Measurements from ENCODE around the gene BACH2.

Gene BACH2

GRCh38 chr6:90198758-90199425 is 97.8 kb downstream of the BACH2 start:
- peaks cover 94% of the 10 kb centered on the region for H3K4me1 ChIP-seq (ENCODE audit: control insufficient read depth, low read length)
- H3K9me3 ChIP-seq (ENCODE audit: control insufficient read depth, insufficient read depth, low read length) = no peaks in the 10 kb centered on the region
- H3K36me3 ChIP-seq (ENCODE audit: control insufficient read depth, low read length) = peaks cover 96% of the 10 kb centered on the region
- H3K4me2 ChIP-seq (ENCODE audit: low read length) = peak overlapping the region; percentile 41
- TF ChIP-seq CTCF (IDR thresholded peaks at IDR 0.05; ENCODE audit: low read depth, low read length, poor library complexity, severe bottlenecking) = no peak
- no peak for TF ChIP-seq EZH2phosphoT487 (IDR thresholded peaks at IDR 0.05; ENCODE audit: borderline replicate concordance, low read length)
- H3K9me2 ChIP-seq (replicated peaks; ENCODE audit: control insufficient read depth, low read length) = no peaks in the 10 kb centered on the region
- peaks cover 100% of the 10 kb centered on the region for H3K79me2 ChIP-seq (ENCODE audit: control insufficient read depth, low read length)
- no peaks in the 10 kb centered on the region for H3K27me3 ChIP-seq (ENCODE audit: control insufficient read depth, low read length)
- H4K20me1 ChIP-seq (ENCODE audit: control insufficient read depth, insufficient read depth, low read depth, low read length) = peaks cover 69% of the 10 kb centered on the region
- H3K4me3 ChIP-seq (ENCODE audit: low read length) = peak overlapping the region; percentile 14; the same call in 1 of the 2 replicates
- H3F3A ChIP-seq (ENCODE audit: control insufficient read depth, insufficient read depth) = peaks cover 49% of the 10 kb centered on the region
- peak overlapping the region; percentile 14 for H3K27ac ChIP-seq (ENCODE audit: low read depth, low read length)

- no peaks in the 10 kb centered on the region for H3K9me2 ChIP-seq (replicated peaks; ENCODE audit: control insufficient read depth, low read length)
- peaks cover 97% of the 10 kb centered on the region for H3K4me1 ChIP-seq (ENCODE audit: control insufficient read depth, low read length)
- TF ChIP-seq EZH2phosphoT487 (IDR thresholded peaks at IDR 0.05; ENCODE audit: borderline replicate concordance, low read length) (no peak), CTCF (IDR thresholded peaks at IDR 0.05; ENCODE audit: low read depth, low read length, poor library complexity, severe bottlenecking) (no peak)
- peaks cover 98% of the 10 kb centered on the region for H3K36me3 ChIP-seq (ENCODE audit: control insufficient read depth, low read length)
- H3K27ac ChIP-seq (ENCODE audit: low read depth, low read length) = peak overlapping the region; percentile 14
- H3K27me3 ChIP-seq (ENCODE audit: control insufficient read depth, low read length) = no peaks in the 10 kb centered on the region
- peak overlapping the region; percentile 41 for H3K4me2 ChIP-seq (ENCODE audit: low read length)
- peaks cover 46% of the 10 kb centered on the region for H3F3A ChIP-seq (ENCODE audit: control insufficient read depth, insufficient read depth)
- H3K79me2 ChIP-seq (ENCODE audit: control insufficient read depth, low read length) = peaks cover 100% of the 10 kb centered on the region
- H4K20me1 ChIP-seq (ENCODE audit: control insufficient read depth, insufficient read depth, low read depth, low read length) = peaks cover 73% of the 10 kb centered on the region
- H3K9me3 ChIP-seq (ENCODE audit: control insufficient read depth, insufficient read depth, low read length) = no peaks in the 10 kb centered on the region
- peak overlapping the region; percentile 14; the same call in 1 of the 2 replicates for H3K4me3 ChIP-seq (ENCODE audit: low read length)
These were observed 98.7 kb downstream of the BACH2 start for GRCh38 chr6:90197854-90198496.

GRCh38 chr6:90195094-90195829 is 101.4 kb downstream of the BACH2 start:
- Histone ChIP-seq H3K79me2 (ENCODE audit: control insufficient read depth, low read length) (peaks cover 100% of the 10 kb centered on the region), H3K36me3 (ENCODE audit: control insufficient read depth, low read length) (peaks cover 100% of the 10 kb centered on the region), H4K20me1 (ENCODE audit: control insufficient read depth, insufficient read depth, low read depth, low read length) (peaks cover 90% of the 10 kb centered on the region), H3K4me3 (ENCODE audit: low read length) (0 out of 2 replicates have a peak overlapping the region, but pooled peaks have one; percentile 2), H3K4me2 (ENCODE audit: low read length) (peak overlapping the region; percentile 41), H3K4me1 (ENCODE audit: control insufficient read depth, low read length) (peaks cover 100% of the 10 kb centered on the region), H3K27me3 (ENCODE audit: control insufficient read depth, low read length) (no peaks in the 10 kb centered on the region), H3F3A (ENCODE audit: control insufficient read depth, insufficient read depth) (peaks cover 50% of the 10 kb centered on the region), H3K27ac (ENCODE audit: low read depth, low read length) (no peak overlapping the region), H3K9me2 (replicated peaks; ENCODE audit: control insufficient read depth, low read length) (no peaks in the 10 kb centered on the region), H3K9me3 (ENCODE audit: control insufficient read depth, insufficient read depth, low read length) (no peaks in the 10 kb centered on the region)
- TF ChIP-seq CTCF (IDR thresholded peaks at IDR 0.05; ENCODE audit: low read depth, low read length, poor library complexity, severe bottlenecking) (no peak), EZH2phosphoT487 (IDR thresholded peaks at IDR 0.05; ENCODE audit: borderline replicate concordance, low read length) (no peak)
